GM21825 (cell line): ENCODE measurements around the gene PTGIS.

Experiments used
- ATAC-seq: cut with Tn5 transposase; IDR thresholded peaks from one replicate; pipeline ENCODE4 v1.9.1; 2021; ENCODE audit warnings: mild to moderate bottlenecking, moderate library complexity; ENCODE audit not compliant: unreplicated experiment

Gene PTGIS

GRCh38 chr20:49595811-49596561 is 28.0 kb upstream of the PTGIS start:
- ATAC-seq: no peak

DNA sequence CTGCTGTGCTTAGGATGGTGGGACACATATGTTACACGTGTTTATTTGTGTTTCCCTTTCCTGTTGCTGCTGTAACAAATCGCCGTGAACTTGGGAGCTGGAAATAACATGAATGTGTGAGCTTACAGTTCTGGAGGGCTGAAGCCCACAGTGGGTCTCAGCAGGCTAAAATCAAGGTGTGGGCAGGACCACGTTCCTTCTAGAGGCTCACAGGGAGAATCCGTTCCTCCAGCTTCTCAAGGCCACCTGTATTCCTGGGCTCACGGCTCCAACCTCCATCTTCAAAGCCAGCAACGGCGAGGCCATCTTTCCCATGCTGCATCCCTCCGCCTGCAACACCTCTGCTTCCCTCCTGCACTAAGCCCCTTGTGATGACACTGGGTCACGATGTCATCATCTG is 27.4 kb upstream of the PTGIS start:
- no peak for ATAC-seq

DNA sequence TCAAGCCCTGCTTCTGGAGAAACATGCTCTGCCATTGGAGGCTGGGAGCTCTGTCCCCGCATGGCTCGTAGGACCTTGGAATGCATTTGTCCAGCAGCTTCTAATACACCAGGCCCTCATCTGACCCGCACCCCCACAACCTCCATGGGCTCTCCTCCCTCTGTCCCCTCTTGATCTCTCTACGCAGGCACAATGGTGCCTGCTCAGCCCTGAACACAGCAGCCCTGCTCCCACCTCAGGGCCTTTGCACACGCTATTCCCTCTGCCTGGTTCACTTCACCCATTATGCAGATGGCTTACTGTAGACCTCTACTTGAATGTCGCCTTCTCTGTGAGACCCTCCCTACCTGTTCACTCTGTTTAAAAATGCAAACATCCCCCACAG is 27.0 kb upstream of the PTGIS start:
- ATAC-seq: no peak

DNA sequence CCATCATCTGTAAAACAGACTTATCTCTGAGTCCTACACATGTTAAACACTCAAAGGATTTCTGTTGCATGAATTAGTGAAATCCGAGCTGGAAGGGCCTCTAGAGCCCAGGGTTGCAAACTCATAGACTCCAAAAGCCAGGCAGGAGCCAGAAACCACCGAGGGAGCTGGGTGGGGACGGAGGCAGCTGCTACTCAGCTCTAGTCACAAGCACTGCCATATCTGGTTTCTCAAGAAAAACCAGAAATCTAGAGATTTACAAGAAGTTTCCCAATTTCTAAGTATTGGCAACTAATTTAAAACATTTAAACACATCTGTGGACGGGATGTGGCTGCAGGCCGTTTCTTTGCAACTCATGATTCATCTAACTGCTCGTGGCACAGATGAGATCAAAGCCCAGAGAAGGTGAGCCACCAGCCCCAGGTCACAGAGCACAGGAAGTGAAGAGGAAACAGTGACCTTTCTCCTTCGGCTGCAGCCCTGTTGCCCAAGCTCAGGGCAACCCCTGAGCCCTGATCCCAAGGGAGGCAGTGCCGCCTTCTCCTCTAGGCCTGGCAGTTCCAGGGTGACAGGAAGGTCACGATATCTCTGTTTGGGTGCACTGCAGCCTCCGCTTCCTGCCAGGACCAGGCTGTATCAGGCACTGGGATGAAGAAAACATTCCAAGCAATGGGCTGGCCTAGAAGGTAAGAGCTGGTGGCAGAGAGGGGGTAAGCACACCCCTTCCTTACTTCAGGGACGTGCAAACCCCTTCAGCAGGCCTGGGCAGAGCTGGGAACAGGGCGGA is 26.4 kb upstream of the PTGIS start:
- no peak for ATAC-seq

- no peak for ATAC-seq
Observed at GRCh38 chr20:49593466-49594142, 25.7 kb upstream of the PTGIS start.

- ATAC-seq: no peak
Observed at GRCh38 chr20:49592120-49592519, 24.2 kb upstream of the PTGIS start.

- no peak for ATAC-seq
Observed at GRCh38 chr20:49591217-49591865, 23.4 kb upstream of the PTGIS start.

- ATAC-seq: no peak
Observed at GRCh38 chr20:49590163-49591017, 22.5 kb upstream of the PTGIS start.

- ATAC-seq: no peak
Observed at GRCh38 chr20:49589747-49590146, 21.8 kb upstream of the PTGIS start.

- no peak for ATAC-seq
Observed at GRCh38 chr20:49587111-49587570, 19.2 kb upstream of the PTGIS start.

- ATAC-seq: no peak
Observed at GRCh38 chr20:49585585-49586245, 17.8 kb upstream of the PTGIS start.

DNA sequence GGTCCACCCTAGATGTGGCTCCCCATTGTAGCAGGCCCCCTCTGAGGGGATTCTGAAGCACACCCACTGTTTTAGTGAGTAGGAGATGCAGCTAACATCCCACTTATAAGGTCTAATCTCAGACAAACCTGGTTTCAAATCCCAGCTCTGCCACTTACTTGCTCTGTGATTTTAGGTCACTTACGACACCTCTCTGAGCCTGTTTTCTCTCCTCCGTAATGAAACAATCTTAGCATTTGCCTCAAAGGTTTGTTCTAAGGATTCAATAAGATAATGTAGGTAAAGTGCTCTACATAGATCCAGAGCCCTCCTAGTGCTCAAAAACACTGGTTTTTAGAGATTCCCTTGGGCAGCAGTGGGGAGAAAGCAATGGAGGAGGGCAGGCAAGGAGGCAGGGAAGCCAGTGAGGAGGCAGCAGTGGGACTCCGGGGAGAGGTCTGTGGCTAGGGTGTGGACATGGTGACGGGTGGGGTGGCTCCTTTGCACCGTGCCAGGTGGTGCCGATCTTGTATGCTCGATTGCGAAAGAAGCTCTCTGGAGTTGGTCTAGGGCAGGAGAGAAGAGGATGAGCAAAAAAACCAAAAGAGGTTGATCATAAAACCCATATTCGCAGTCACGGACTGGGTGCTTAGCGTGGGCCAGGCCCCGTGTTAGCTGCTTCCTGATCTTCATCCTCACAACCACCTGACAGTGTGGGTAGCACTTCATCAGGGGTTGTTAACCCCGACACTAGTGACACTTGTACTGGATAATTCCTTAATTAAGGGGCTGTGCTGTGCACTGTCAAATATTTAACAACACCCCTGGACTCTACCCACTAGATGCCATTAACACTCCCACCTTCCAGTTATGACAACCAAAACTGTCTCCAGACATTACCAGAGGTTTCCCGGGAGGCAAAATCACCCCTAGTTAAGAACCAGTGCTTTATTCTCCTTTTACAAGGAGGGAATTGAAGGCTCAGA is 16.8 kb upstream of the PTGIS start:
- no peak for ATAC-seq

- ATAC-seq: no peak
Observed at GRCh38 chr20:49583669-49584417, 15.9 kb upstream of the PTGIS start.

GRCh38 chr20:49583343-49583668 is 15.4 kb upstream of the PTGIS start:
- ATAC-seq: no peak

DNA sequence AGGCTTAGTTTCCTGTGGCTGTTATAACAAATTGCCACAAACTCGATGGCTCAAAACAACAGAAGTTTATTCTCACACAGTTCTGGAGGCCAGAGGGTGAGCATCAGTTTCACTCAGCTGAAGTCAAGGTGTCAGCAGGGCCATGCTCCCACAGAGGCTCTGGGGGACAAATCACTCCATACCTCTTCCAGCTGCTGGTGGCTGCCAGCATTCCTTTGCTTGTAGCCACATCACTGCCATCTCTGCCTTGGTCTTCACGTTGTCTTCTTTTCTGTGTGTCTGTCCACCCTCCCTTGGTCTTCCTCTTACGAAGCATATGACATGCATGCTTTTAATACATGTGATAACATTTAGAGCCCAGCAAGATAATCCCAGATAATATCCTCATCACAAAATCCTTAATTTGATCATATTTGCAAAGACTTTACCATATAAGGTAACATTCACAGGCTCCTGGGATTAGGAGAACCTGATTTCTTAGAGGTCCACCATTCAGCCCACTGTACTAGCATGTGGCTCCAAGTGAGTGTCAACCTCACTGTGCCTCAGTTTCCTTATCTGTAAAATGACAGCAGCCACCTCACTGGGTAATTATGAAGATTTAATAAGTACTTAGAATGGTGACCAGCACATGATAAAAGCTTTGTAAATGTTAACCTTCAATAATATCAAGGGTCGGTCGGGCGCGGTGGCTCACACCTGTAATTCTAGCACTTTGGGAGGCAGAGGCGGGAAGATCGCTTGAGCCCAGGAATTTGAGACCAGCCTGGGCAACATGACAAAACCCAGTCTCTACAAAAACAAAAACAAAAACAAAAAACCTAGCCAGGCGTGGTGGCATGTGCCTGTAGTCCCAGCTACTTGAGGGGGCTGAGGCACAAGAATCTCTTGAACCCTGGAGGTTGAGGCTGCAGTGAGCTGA is 14.7 kb upstream of the PTGIS start:
- no peak for ATAC-seq

- ATAC-seq: no peak
Observed at GRCh38 chr20:49581482-49581881, 13.5 kb upstream of the PTGIS start.

DNA sequence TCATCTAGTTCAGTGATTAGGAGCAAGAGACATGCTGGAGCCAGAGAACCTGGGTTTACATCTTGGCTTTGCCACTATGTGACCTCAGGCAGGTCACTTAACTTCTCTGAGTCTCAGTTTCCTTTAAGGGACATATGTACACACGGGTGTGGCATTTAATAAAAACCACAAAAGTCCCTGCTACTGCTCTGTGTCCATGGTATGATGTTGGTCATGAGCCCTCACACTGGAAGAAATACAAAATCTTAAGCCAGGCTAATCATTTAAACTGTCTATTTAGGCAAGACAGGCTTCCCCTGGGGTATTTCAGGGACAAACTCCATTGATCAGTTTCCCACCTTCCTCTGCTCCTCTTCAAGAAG is 12.9 kb upstream of the PTGIS start:
- no peak for ATAC-seq
